ENCODE measurements around the gene EFNB3.

- no peak for TF ChIP-seq POLR2AphosphoS5 (IDR thresholded peaks at IDR 0.05)
- no peak for TF ChIP-seq CTCF (IDR thresholded peaks at IDR 0.05)
- TF ChIP-seq EP300 (IDR thresholded peaks at IDR 0.05): no peak
Measured at GRCh38 chr17:7756968-7757367, 52.0 kb downstream of the EFNB3 start.

Data from stomach (tissue), 4 donors.